ENCODE results near the gene ZNF333.
"Not testable (repeated sequence)": the region's sequence is repeated elsewhere in the genome, so short reads cannot be mapped to it uniquely, and the experiment has no call there.

The ZNF333 gene

GRCh38 chr19:14768001-14768400, 78.2 kb downstream of the ZNF333 start:
- no peak for DNase-seq (ENCODE audit: low spot score)

GRCh38 chr19:14769201-14769600, 79.4 kb downstream of the ZNF333 start:
- DNase-seq (ENCODE audit: low spot score): no peak

- DNase-seq (ENCODE audit: low spot score): no peak
Measured at GRCh38 chr19:14770136-14770535, 80.3 kb downstream of the ZNF333 start.

GRCh38 chr19:14770944-14771839, 81.3 kb downstream of the ZNF333 start:
- no peak for DNase-seq (ENCODE audit: low spot score)

GRCh38 chr19:14772467-14772866, 82.6 kb downstream of the ZNF333 start:
- DNase-seq (ENCODE audit: low spot score): no peak

GRCh38 chr19:14772995-14773394, 83.1 kb downstream of the ZNF333 start:
- DNase-seq (ENCODE audit: low spot score): no peak

- not testable (repeated sequence) for DNase-seq (ENCODE audit: low spot score)
Measured at GRCh38 chr19:14773722-14774121, 83.9 kb downstream of the ZNF333 start.

GRCh38 chr19:14774373-14774772, 84.5 kb downstream of the ZNF333 start:
- DNase-seq (ENCODE audit: low spot score): no peak

- not testable (repeated sequence) for DNase-seq (ENCODE audit: low spot score)
Measured at GRCh38 chr19:14775326-14775725, 85.5 kb downstream of the ZNF333 start.

- DNase-seq (ENCODE audit: low spot score): peak; percentile 49
Measured at GRCh38 chr19:14775869-14776586, 86.2 kb downstream of the ZNF333 start.

- not testable (repeated sequence) for DNase-seq (ENCODE audit: low spot score)
Measured at GRCh38 chr19:14777645-14778044, 87.8 kb downstream of the ZNF333 start.

GRCh38 chr19:14778110-14778845, 88.4 kb downstream of the ZNF333 start, which contains the start of gene ADGRE2:
TSS of gene ADGRE2 (minus strand) at chr19:14778560. CDS start at chr19:14776756, 1,804 bp downstream.
- DNase-seq (ENCODE audit: low spot score): not testable (repeated sequence)

- no peak for DNase-seq (ENCODE audit: low spot score)
Measured at GRCh38 chr19:14779151-14779550, 89.3 kb downstream of the ZNF333 start.

- DNase-seq (ENCODE audit: low spot score): not testable (repeated sequence)
Measured at GRCh38 chr19:14780622-14781225, 90.9 kb downstream of the ZNF333 start.

- not testable (repeated sequence) for DNase-seq (ENCODE audit: low spot score)
Measured at GRCh38 chr19:14781713-14782536, 92.1 kb downstream of the ZNF333 start.

GRCh38 chr19:14782626-14783409, 93.0 kb downstream of the ZNF333 start:
- DNase-seq (ENCODE audit: low spot score): no peak

Measured in SW480 (cell line).